ELF-1 (cell line): ENCODE data around the gene NRDE2.

Experiments used
- DNase-seq: peaks from one replicate; pipeline ENCODE4 v3.0.0-alpha.2; 2016; ENCODE audit warnings: low read depth, low spot score

NRDE2 gene

GRCh38 chr14:90296641-90297040, 35.1 kb downstream of the NRDE2 start:
- no peak for DNase-seq

GRCh38 chr14:90295870-90296516, 35.7 kb downstream of the NRDE2 start:
- DNase-seq: no peak

GRCh38 chr14:90294872-90295271, 36.9 kb downstream of the NRDE2 start:
- DNase-seq: no peak

- no peak for DNase-seq
Measured at GRCh38 chr14:90293766-90294730, 37.7 kb downstream of the NRDE2 start.

GRCh38 chr14:90291699-90292098, 40.0 kb downstream of the NRDE2 start:
- DNase-seq: peak; percentile 74

- no peak for DNase-seq
Measured at GRCh38 chr14:90290337-90291011, 41.3 kb downstream of the NRDE2 start.

GRCh38 chr14:90288651-90289355, 42.9 kb downstream of the NRDE2 start:
- DNase-seq: no peak

GRCh38 chr14:90287791-90288190, 44.0 kb downstream of the NRDE2 start:
- DNase-seq: no peak

GRCh38 chr14:90281756-90282155, 50.0 kb downstream of the NRDE2 start:
- no peak for DNase-seq

GRCh38 chr14:90281261-90281660, 50.5 kb downstream of the NRDE2 start:
- DNase-seq: no peak

GRCh38 chr14:90280096-90280495, 51.6 kb downstream of the NRDE2 start:
- DNase-seq: no peak

GRCh38 chr14:90278199-90279175, 53.3 kb downstream of the NRDE2 start:
- no peak for DNase-seq

- DNase-seq: no peak
Measured at GRCh38 chr14:90277581-90278198, 54.1 kb downstream of the NRDE2 start.

GRCh38 chr14:90276646-90277367, 54.9 kb downstream of the NRDE2 start:
- peak; percentile 28 for DNase-seq

- no peak for DNase-seq
Measured at GRCh38 chr14:90275820-90276219, 55.9 kb downstream of the NRDE2 start.

GRCh38 chr14:90275458-90275814, 56.3 kb downstream of the NRDE2 start:
- DNase-seq: no peak

GRCh38 chr14:90274808-90275457, 56.8 kb downstream of the NRDE2 start:
- no peak for DNase-seq

- no peak for DNase-seq
Measured at GRCh38 chr14:90274019-90274418, 57.7 kb downstream of the NRDE2 start.

GRCh38 chr14:90273532-90273931, 58.2 kb downstream of the NRDE2 start:
- no peak for DNase-seq
